ENCODE results near the gene ING3.

Gene ING3

GRCh38 chr7:121026577-121027111, 76.1 kb downstream of the ING3 start:
- DNase-seq (ENCODE audit: low read depth in 2 of 2): no peak

Data from stimulated activated CD8-positive, alpha-beta memory T cell treated with anti-CD3 and anti-CD28 coated beads, Interleukin-15, amount 100 ng/mL, for 4 hours (primary cell).